DLD1 (cell line): Measurements from ENCODE around the gene ITPR1.

ENCODE experiments used
- in situ Hi-C: cut with HindIII; loops from 2 replicates; pipeline ENCODE4 v1.10.0; 2017; ENCODE audit warnings: low sequenced_read_pairs

Gene ITPR1

GRCh38 chr3:4674216-4674615 lies 181.1 kb downstream of the ITPR1 start:
- in situ Hi-C loops = no loop called here

DNA sequence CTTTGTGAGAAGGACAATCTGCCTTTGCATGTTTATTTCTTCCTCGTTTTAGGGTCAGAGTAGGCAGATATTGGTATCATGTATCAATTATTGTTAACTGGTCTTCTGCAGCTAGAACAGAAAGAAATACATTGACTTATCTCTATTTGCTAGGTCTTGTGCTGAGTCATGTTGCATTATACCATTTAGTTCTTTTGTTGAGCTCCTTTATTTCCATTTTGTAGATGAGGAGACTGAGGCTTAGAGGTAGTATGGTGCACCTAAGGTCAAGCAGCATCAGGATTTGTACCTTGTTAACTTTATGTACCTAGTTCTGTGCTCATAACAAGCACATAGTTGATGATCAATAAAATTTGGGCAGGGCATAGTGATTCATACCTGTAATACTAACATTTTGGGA lies 182.6 kb downstream of the ITPR1 start:
- in situ Hi-C loops = no loop called here

DNA sequence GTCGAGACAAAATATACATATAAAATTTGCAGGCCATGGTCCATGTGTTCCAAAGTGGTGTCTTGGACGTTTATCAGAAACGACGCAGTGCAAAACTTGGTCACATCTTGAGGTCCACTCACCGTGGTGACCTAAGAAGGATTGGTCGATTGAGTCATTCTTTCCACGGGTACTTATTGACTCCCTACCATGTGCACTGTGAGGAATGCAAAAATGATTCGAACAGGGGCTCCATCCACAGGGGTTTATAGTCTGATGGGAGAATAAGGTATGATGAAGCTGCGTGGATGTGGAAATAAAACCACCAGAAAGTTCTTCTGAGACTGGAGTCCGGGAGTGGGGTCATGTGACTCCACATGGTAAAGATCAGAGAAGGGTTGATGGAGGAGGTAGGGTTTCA lies 185.2 kb downstream of the ITPR1 start:
- in situ Hi-C loops = no loop called here

GRCh38 chr3:4680227-4680691 lies 187.1 kb downstream of the ITPR1 start:
- in situ Hi-C loops = no loop called here

DNA sequence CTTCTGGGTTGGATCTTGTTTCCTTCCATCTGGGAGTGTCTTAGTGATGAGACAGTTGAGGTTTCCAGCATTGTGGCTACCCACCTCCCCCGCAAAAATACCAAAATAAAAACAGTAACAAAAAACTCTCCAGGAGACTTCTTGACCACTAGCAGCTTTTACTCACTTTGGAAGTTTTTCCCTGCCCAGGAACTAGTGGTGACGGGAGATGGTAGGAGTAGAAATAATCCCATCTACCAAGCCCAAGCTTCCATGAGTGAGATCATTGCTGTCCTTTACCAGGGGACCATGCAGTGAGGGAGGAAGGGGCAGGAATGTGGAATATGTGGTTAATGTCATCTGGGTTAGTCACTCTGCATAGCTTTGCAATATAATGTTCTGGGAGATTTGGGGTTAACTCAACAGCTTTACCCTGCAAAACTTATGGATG lies 187.7 kb downstream of the ITPR1 start:
- in situ Hi-C loops = no loop called here

DNA sequence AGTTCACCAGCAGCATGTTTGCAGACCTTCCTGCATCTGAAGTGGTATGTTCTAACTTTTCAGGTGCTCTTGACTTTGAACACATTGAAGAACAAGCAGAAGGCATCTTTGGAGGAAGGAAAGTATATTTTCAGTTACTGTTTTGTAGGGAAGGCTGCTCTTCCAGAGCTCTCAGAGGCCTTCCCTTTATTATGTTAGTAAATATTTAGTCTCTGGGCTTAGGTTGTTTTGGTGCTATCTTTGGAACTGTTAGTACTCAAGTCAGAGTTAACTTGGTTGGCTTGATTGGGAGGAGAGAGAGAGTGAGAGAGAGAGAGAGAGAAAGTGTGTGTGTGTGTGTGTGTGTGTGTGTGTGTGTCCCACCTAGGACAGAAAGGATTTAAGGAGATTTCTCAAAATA lies 188.2 kb downstream of the ITPR1 start:
- in situ Hi-C loops = no loop called here

DNA sequence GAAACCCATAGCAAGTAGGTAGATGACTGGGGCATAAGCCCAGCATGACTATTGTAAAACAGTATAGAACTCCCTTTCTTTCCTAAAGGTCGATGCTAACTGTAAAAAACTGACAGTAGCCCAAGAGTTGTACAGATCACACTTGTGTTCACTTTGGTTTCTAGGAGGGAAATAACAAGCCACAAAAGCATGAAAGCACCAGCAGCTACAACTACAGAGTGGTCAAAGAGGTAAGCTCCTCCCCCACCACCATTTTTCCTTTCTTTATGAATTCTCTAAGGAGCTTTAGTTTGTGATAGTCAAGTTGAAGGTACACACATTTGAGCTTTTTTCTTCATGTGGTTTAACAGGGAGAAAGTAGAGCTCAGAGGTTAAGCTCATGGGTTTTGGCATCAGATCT lies 191.0 kb downstream of the ITPR1 start:
- in situ Hi-C loops = no loop called here

GRCh38 chr3:4684976-4685375 lies 191.8 kb downstream of the ITPR1 start:
- in situ Hi-C loops = no loop called here

- in situ Hi-C loops = no loop called here
These were observed 192.7 kb downstream of the ITPR1 start for GRCh38 chr3:4685673-4686345.

DNA sequence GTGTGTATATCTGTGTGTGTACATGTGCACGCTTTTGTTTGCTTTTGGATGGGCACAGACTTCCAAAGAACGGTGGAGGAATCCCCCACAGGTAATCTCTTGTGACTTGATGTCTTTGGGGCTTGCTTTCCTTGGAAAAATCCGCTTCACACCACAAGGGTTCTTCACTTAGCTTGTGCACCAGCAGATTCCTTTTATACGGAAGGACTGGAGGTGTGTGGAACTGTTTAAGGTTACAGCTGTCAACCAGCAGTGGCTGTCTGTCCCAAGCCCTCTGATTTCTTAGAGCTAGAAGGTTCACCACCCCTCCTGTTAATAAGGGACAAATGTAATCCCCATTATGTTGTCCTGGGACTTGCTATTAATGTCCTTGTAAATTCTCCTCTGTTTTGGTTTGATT lies 193.5 kb downstream of the ITPR1 start:
- in situ Hi-C loops = no loop called here

- in situ Hi-C loops = no loop called here
These were observed 194.0 kb downstream of the ITPR1 start for GRCh38 chr3:4687167-4687566.

DNA sequence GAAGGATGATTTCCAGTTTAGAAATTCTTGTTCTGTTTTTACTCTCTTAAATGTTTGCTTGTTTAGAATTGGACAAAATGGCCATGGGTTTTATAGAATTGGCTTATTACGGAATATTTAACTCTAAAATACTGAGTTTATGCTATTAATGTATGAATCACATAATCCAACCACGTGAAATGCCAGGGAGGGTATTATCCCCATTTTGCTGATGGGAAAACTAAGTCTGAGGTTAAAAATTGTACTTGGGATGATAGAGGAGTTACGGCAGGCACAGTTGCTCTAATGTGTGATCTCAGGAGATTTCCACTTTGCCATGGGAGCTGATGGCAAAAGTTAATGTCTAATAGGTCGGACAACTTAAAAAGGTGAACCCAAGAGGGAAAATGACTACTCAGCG lies 194.4 kb downstream of the ITPR1 start:
- in situ Hi-C loops = no loop called here

DNA sequence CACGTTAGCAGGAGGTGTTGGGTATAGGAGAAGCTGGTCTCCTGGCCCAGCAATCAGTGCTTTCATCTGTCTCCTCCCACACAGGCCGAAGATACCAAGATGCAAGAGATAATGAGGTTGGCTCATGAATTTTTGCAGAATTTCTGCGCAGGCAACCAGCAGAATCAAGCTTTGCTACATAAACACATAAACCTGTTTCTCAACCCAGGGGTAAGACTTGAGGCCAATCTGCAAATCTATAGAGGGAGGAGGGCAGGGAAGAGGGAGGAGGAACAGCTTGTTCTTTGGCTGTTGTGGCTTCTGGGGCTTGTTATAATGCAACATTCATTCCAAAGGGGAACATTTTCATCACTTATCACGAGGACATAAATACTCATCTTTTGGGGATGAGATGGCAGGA lies 195.3 kb downstream of the ITPR1 start:
- in situ Hi-C loops = no loop called here

- in situ Hi-C loops = no loop called here
These were observed 195.9 kb downstream of the ITPR1 start for GRCh38 chr3:4689021-4689420.

GRCh38 chr3:4690277-4690676 lies 197.1 kb downstream of the ITPR1 start:
- in situ Hi-C loops = no loop called here

DNA sequence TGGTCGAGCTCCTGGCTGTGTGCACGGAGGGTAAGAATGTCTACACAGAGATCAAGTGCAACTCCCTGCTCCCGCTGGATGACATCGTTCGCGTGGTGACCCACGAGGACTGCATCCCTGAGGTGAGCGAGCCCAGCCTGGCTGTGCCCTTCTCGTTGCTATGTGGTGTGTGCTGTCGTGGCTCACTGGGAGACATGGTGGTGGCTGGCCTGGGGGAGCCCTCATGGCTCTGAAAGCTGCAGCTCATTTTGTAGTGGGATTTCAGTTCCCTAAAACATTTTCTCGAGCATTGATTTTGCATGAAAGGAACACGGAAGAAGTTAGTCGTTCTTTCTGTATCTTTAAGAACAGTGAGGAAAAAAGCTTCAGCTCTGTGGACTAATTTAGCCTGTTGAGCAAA lies 200.5 kb downstream of the ITPR1 start:
- in situ Hi-C loops = no loop called here

DNA sequence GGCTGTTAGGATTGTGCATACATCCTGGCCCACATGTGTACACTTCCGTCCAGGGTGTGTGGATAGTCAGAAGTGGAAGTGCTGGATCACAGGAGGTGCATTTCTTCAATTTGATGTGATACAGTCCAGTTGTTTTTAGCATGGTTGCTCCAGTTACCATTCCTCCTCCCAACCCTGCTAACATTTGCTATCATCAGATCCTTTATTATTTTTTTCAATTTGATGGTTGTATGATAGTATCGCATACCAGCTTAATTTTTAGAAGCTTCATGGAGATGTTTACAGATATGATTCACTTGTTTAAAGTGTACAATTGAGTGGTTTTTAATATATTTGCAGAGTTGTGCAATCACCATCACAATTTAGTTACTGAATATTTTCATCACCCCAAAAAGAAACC lies 202.7 kb downstream of the ITPR1 start:
- in situ Hi-C loops = no loop called here

DNA sequence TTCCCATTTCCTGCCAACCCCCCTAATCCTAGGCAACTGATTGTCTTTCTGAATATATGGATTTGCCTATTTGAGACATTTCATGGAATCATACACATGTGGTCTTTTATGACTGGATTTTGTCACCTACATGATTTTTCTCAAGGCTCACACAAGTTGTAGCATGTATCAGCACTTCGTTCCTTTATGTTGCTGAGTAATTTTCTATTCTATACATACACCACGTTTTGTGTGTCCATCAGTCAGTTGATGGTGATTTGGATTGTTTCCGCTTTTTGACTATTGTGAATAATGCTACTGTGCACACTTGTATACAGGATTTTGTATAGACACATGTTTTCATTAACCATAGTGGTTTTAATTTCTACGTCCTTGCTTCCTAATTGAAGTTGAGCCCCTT lies 203.1 kb downstream of the ITPR1 start:
- in situ Hi-C loops = no loop called here

DNA sequence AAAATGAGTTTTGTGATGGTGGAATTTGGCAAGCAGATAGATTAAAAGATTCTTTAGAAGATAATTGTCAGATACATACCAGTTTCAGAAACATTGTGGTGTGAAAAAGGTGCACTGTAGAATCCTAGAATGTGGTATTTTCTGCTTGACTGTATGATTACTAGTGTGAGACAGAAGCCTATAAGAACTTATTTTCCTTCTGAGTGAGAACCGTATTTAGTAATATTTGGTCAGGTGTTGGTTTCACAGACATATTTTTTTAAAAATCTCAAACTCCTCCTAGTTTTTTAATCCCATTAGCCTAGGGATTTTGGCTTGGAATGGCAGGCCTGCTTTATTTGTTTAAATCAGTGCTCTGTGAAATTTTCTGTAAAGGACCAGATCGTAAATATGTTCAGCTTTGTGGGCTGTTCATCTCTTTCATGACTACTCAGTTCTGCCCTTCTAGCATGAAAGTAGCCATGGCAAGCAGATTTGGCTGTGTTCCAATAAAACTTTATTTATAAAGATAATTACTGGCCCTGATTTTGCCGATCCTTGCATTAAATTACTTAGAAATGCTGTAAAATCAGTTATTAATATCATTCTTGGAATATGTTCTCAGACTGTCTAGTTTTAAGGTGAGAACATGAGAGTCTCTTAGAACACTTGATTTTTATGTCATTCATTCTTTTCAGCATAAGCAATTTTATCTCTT lies 205.1 kb downstream of the ITPR1 start:
- in situ Hi-C loops = no loop called here

DNA sequence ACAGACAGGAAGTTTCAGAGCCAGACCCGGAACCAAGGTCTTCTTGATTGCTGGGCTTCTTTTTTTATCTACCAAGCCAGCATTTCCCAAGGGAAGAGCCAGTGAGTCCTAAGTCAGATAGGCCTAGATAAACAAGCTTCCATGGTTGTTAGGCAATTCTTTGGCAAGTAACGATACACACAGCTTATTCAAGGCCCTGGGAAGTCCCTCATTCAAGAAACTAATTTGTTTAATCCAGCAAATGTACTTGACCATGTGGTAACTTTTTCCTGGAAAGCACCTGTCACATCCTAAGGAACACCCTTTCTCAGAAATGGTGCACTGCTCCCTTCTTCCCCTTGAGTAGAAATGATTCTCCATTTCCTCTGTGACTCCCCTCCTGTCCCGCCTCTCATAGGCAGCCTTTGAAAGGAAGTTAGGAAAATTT lies 209.9 kb downstream of the ITPR1 start:
- in situ Hi-C loops = no loop called here

GRCh38 chr3:4704552-4704951 lies 211.4 kb downstream of the ITPR1 start:
- in situ Hi-C loops = no loop called here

- in situ Hi-C loops = no loop called here
These were observed 214.2 kb downstream of the ITPR1 start for GRCh38 chr3:4707324-4707723.

DNA sequence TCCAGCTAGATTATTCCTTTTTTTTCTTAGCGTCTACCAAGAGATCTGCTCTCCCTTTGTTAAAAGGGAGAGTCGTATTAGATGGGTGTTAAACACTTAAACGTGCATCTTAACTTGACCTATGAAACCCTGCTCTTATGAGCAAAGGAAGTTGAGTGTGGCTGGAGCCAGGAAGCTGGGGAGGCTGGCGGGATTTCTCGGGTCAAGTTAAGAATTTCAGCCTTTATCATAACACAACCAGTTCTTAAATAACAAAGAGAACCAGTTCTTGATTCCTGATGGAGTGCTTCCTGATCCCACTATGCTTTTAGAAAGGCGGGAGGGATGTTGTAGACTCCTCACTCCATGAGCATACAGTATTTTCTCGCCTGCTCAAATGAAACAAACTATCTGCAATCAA lies 215.1 kb downstream of the ITPR1 start:
- in situ Hi-C loops = no loop called here
